ENCODE measurements around the gene EXOC3L4.

GRCh38 chr14:103072595-103073366 lies 21.7 kb upstream of the EXOC3L4 start:
- no peak for TF ChIP-seq POLR2A (IDR thresholded peaks at IDR 0.05; ENCODE audit: low read length)
- no peak for TF ChIP-seq GATA1 (IDR thresholded peaks at IDR 0.05; ENCODE audit: low read depth, low read length)
